K562 (cell line): Measurements from ENCODE around the gene SLC38A10. TPM values are rescaled to one million over a fixed set of nuclear protein-coding genes. Genes with fewer than 3 reads are reported as not detected.
A peak's percentile ranks its signal among the peaks of the same experiment; 100 is the strongest.

ENCODE experiments used
- ATAC-seq: fragments of 200-7000 bp; cut with Tn5 transposase; 3 replicates; pipeline ENCODE4 v1.9.1; 2020; ENCODE audit warnings: moderate library complexity
- BruUV-seq: library from RNA; stranded (reverse); fragments of 400-500 nt; replicated peaks from 2 replicates; lab custom pipeline; 2021; lab: Mats Ljungman, UMichigan
- CTCF ChIA-PET: fragments of 300-600 bp; formaldehyde crosslinking; extraction: SDS; loops from one replicate; lab custom pipeline; 2021; ENCODE audit warnings: low intra/inter-chr PET ratio; lab: Yijun Ruan, JAX
- POLR2A ChIA-PET: fragments of 300-600, 350-650 bp; sonication (Branson Sonifier 250); formaldehyde crosslinking; extraction: SDS; loops from one replicate; lab custom pipeline; 2021; ENCODE audit warnings: antibody characterized with exemption, inconsistent platforms; lab: Yijun Ruan, JAX
- DNase-seq, 4 experiments: peaks; one replicate each; pipeline versions ENCODE4 v3.0.0 to v3.0.0-alpha.2; 2011 to 2018; ENCODE audit warnings: low spot score in 3 of 4, mixed read lengths in 3 of 4; ENCODE audit errors: extremely low read depth in 1 of 4
- FAIRE-seq: peaks from 2 replicates; lab custom pipeline; 2011; peaks lifted over from hg19 to GRCh38; lab: Jason Lieb, UNC
- H2AFZ ChIP-seq: 2 replicates; pipeline ENCODE4 v1.6.0; 2011; ENCODE audit warnings: low read depth, low read length, control low read depth, inconsistent platforms
- H3K27ac ChIP-seq: fragments of 200-600 bp; 3 replicates; pipeline ENCODE4 v1.8.0; 2011; ENCODE audit warnings: low read depth, mild to moderate bottlenecking, control low read depth, inconsistent platforms, low read length, moderate library complexity, mixed read lengths; ENCODE audit errors: extremely low read depth
- H3K27me3 ChIP-seq, 2 experiments: fragments of 300-600 bp in 1 of 2; 2 replicates in 1 of 2; 3 replicates in 1 of 2; pipeline versions ENCODE4 v1.6.0 to v1.8.0; 2011; ENCODE audit warnings: inconsistent platforms in 2 of 2, low read length in 2 of 2, mild to moderate bottlenecking in 1 of 2, mixed read lengths in 1 of 2, moderate library complexity in 1 of 2; ENCODE audit not compliant: control insufficient read depth in 2 of 2, insufficient read depth in 2 of 2
- H3K36me3 ChIP-seq: fragments of 300-600 bp; 3 replicates; pipeline ENCODE4 v1.8.0; 2011; ENCODE audit warnings: mild to moderate bottlenecking, low read length, inconsistent platforms; ENCODE audit not compliant: control insufficient read depth, insufficient read depth
- H3K4me1 ChIP-seq, 2 experiments: fragments of 200-600 bp in 1 of 2; replicated peaks in 1 of 2; 2 replicates in 1 of 2; 3 replicates in 1 of 2; pipeline versions ENCODE4 v1.5.1 to v1.8.0; 2011; ENCODE audit warnings: inconsistent platforms in 2 of 2, low read length in 2 of 2, mild to moderate bottlenecking in 1 of 2, mixed read lengths in 1 of 2, moderate library complexity in 1 of 2; ENCODE audit not compliant: control insufficient read depth in 2 of 2, insufficient read depth in 2 of 2
- H3K4me2 ChIP-seq: 2 replicates; pipeline ENCODE4 v1.6.1; 2011; ENCODE audit warnings: low read length, control low read depth, inconsistent platforms, mixed read lengths; ENCODE audit not compliant: insufficient read depth
- H3K4me3 ChIP-seq: fragments of 200-600 bp; sonication (generic), shearing (Covaris generic); 2 replicates; pipeline ENCODE4 v1.5.1; 2016; ENCODE audit warnings: control low read depth, inconsistent platforms
- H3K79me2 ChIP-seq: fragments of 200-600 bp; 3 replicates; pipeline ENCODE4 v1.8.0; 2011; ENCODE audit warnings: low read length, inconsistent platforms; ENCODE audit not compliant: control insufficient read depth, insufficient read depth
- H3K9ac ChIP-seq, 2 experiments: 2 replicates each; pipeline versions ENCODE4 v1.6.0 to v1.6.1; 2011; ENCODE audit warnings: low read depth in 2 of 2, low read length in 2 of 2, control low read depth in 1 of 2, inconsistent platforms in 1 of 2, mild to moderate bottlenecking in 1 of 2, mixed read lengths in 1 of 2; ENCODE audit not compliant: insufficient read depth in 1 of 2
- H3K9me1 ChIP-seq: one replicate; pipeline ENCODE4 v1.6.0; 2011; ENCODE audit warnings: inconsistent platforms, mild to moderate bottlenecking, low read length, moderate library complexity; ENCODE audit not compliant: control insufficient read depth, insufficient read depth
- H3K9me3 ChIP-seq: replicated peaks from 2 replicates; pipeline ENCODE4 v1.5.1; 2011; ENCODE audit warnings: low read depth, low read length, inconsistent platforms; ENCODE audit not compliant: control insufficient read depth, insufficient read depth
- H4K20me1 ChIP-seq: replicated peaks from 2 replicates; pipeline ENCODE4 v1.6.1; 2011; ENCODE audit warnings: low read length, inconsistent platforms, mixed read lengths; ENCODE audit not compliant: control insufficient read depth, insufficient read depth
- CHD2 ChIP-seq: IDR thresholded peaks from 2 replicates; pipeline ENCODE4 v1.6.1; 2011; ENCODE audit warnings: low read depth, low read length
- MAX ChIP-seq: sonication (generic); formaldehyde crosslinking; IDR thresholded peaks from 2 replicates; pipeline ENCODE4 v1.9.0; 2022; ENCODE audit warnings: mild to moderate bottlenecking, missing genetic modification reagents
- NR4A1 ChIP-seq, 2 experiments: fragments of 250-450 bp in 1 of 2; fragments of 450-650 bp in 1 of 2; sonication (Bioruptor Pico) in 1 of 2; IDR thresholded peaks; 2 replicates each; pipeline versions ENCODE4 v1.4.0 to v1.6.1; 2016 to 2020; ENCODE audit warnings: mild to moderate bottlenecking in 2 of 2, missing compliant biosample characterization in 1 of 2, missing genetic modification characterization in 1 of 2, moderate library complexity in 1 of 2
- PTRF ChIP-seq: fragments of 450-650 bp; IDR thresholded peaks from 2 replicates; pipeline ENCODE4 v1.6.1; 2016; ENCODE audit warnings: mild to moderate bottlenecking, missing genetic modification characterization, missing compliant biosample characterization
- RBFOX2 ChIP-seq: fragments of 200-400 bp; formaldehyde crosslinking; IDR thresholded peaks from 2 replicates; pipeline ENCODE4 v1.6.1; 2017; ENCODE audit warnings: low read depth, mild to moderate bottlenecking, low read length, moderate library complexity
- SMAD4 ChIP-seq: fragments of 250-450 bp; sonication (Bioruptor Pico); conservative IDR thresholded peaks from 2 replicates; pipeline ENCODE4 v1.8.0; 2021; ENCODE audit warnings: inconsistent platforms, mild to moderate bottlenecking, moderate library complexity
- TAF9B ChIP-seq: fragments of 450-650 bp; IDR thresholded peaks from 2 replicates; pipeline ENCODE4 v1.6.1; 2018; ENCODE audit warnings: mild to moderate bottlenecking; ENCODE audit not compliant: partially characterized antibody
- TFAP4 ChIP-seq: sonication (generic); formaldehyde crosslinking; IDR thresholded peaks from 2 replicates; pipeline ENCODE4 v1.8.0; 2022; ENCODE audit warnings: missing genetic modification reagents, mild to moderate bottlenecking, moderate library complexity, borderline replicate concordance
- ZNF717 ChIP-seq: fragments of 250-450 bp; sonication (Bioruptor Pico); IDR thresholded peaks from 2 replicates; pipeline ENCODE4 v1.5.0; 2021
- ZNF764 ChIP-seq: fragments of 250-450 bp; sonication (Bioruptor Pico); IDR thresholded peaks from 2 replicates; pipeline ENCODE4 v1.4.0; 2020; ENCODE audit warnings: low read depth, mild to moderate bottlenecking, moderate library complexity
- WGBS: fragments of 100-300 bp; shearing (Covaris generic); methylation state at CpG from one replicate; pipeline ENCODE4 v1.1.6; 2016; ENCODE audit warnings: low coverage, mixed read lengths; ENCODE audit not compliant: insufficient coverage; ENCODE audit errors: missing lambda C conversion rate; 5-methylcytosine and 5-hydroxymethylcytosine counted together
- in situ Hi-C: fragments of 300-500 bp; cut with MboI; formaldehyde crosslinking; loops from 4 replicates; pipeline ENCODE4 v1.15.0; 2018; ENCODE audit warnings: inconsistent platforms, mixed read lengths
- intact Hi-C: fragments of 100-400 bp; cut with micrococcal nuclease; formaldehyde crosslinking; loops from 2 replicates; pipeline ENCODE4 v1.14.2; 2022
- polyA plus RNA-seq, 8 experiments: library from polyadenylated mRNA; depleted of rRNA in 4 of 8; stranded (reverse) in 5 of 8; unstranded in 3 of 8; fragments of >200 nt; fragmentation: Nextera tagmentation in 2 of 8; fragmentation: Illumina TruSeq in 1 of 8; extraction: Ambion mirVana in 2 of 8; extraction: Trizol in 1 of 8; gene quantifications; 2 replicates each; pipeline versions ENCODE4 v1.2.1 to v1.2.3, GENCODE V29; 2011 to 2014; ENCODE audit warnings: inconsistent platforms in 1 of 8, missing spikeins in 1 of 8
- total RNA-seq, 7 experiments: library from RNA; depleted of rRNA in 6 of 7; stranded (reverse); fragments of >200 nt in 6 of 7; fragmentation: Illumina TruSeq in 2 of 7; extraction: Trizol in 2 of 7; gene quantifications; 2 replicates each; pipeline versions ENCODE4 v1.2.1 to v1.2.3, GENCODE V29; 2011 to 2021; ENCODE audit warnings: low replicate concordance in 1 of 7
- TF ChIP-seq, protein P1 (sequence below): fragments of 250-450 bp; sonication (Bioruptor Pico); IDR thresholded peaks from 2 replicates; pipeline ENCODE4 v1.5.1; 2021; ENCODE audit warnings: mild to moderate bottlenecking
- TF ChIP-seq, protein P2 (sequence below), 2 experiments: IDR thresholded peaks; 2 replicates each; pipeline ENCODE4 v1.6.1; 2011; ENCODE audit warnings: borderline replicate concordance in 1 of 2, control low read depth in 1 of 2, low read depth in 1 of 2, low read length in 1 of 2, mild to moderate bottlenecking in 1 of 2, mixed read lengths in 1 of 2, moderate library complexity in 1 of 2; ENCODE audit not compliant: insufficient read depth in 1 of 2, insufficient read length in 1 of 2, poor library complexity in 1 of 2, severe bottlenecking in 1 of 2; ENCODE audit errors: extremely low read depth in 1 of 2

The SLC38A10 gene
- total and polyA plus RNA-seq, 9 of the 15 experiments (the other 6 are each of a cell fraction or from before 2014, with no cell fraction given), result 0.45 to 54.2 (median 13.8) TPM

DNA sequence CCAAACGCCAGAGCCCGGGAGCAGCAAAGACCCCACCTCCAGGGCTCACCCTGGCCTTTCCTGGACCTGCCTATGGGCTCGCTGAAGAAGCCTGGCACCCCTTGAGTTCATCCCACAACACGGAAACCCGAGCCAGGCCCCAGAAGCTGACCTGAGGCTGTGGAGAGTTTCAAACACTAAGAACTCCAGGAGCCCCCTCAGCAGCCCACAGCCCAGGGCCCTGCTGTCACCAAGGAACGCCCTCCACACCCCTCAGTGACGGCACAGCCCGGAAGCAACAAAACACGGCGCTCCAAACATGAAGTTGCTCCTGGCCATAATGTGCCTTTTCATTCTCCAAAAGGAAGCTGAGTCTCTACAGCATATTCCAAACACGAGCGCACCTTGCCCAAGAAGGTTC, 9.2 kb downstream of the SLC38A10 start (continued):
- TF ChIP-seq PTRF, result no peak
- no peak for TF ChIP-seq CHD2
- no peak for TF ChIP-seq ZNF764 (CRISPR knock-in tag)

GRCh38 chr17:81285179-81285878, 9.8 kb downstream of the SLC38A10 start:
- CTCF ChIA-PET, result no interaction called here
- WGBS, result 12% methylated on average over 36 of the region's 37 CpGs
- TF ChIP-seq ZNF717 (no peak), TFAP4 (CRISPR knock-in tag) (peak; percentile 86), TAF9B (peak; percentile 66), NR4A1 (CRISPR knock-in tag; IDR thresholded peaks at IDR 0.05) (0 out of 2 replicates have a peak, but pooled peaks have one; percentile 47), NR4A1 (tag; IDR thresholded peaks at IDR 0.05) (0 out of 2 replicates have a peak, but pooled peaks have one; percentile 48), MAX (CRISPR knock-in tag) (peak; percentile 88), RBFOX2 (peak; percentile 82), SMAD4 (CRISPR knock-in tag) (peak; percentile 65)
- TF ChIP-seq, protein P1, sequence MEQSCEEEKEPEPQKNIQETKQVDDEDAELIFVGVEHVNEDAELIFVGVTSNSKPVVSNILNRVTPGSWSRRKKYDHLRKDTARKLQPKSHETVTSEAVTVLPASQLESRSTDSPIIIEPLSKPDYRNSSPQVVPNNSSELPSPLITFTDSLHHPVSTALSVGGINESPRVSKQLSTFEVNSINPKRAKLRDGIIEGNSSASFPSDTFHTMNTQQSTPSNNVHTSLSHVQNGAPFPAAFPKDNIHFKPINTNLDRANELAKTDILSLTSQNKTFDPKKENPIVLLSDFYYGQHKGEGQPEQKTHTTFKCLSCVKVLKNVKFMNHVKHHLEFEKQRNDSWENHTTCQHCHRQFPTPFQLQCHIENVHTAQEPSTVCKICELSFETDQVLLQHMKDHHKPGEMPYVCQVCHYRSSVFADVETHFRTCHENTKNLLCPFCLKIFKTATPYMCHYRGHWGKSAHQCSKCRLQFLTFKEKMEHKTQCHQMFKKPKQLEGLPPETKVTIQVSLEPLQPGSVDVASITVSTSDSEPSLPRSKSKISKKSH (CRISPR knock-in tag), result no peak
- TF ChIP-seq, protein P2, sequence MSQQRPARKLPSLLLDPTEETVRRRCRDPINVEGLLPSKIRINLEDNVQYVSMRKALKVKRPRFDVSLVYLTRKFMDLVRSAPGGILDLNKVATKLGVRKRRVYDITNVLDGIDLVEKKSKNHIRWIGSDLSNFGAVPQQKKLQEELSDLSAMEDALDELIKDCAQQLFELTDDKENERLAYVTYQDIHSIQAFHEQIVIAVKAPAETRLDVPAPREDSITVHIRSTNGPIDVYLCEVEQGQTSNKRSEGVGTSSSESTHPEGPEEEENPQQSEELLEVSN (IDR thresholded peaks at IDR 0.05; ENCODE audit: borderline replicate concordance in 1 of 2, extremely low read depth in 1 of 2, insufficient read depth in 1 of 2, insufficient read length in 1 of 2, low read depth in 1 of 2, low read length in 1 of 2, poor library complexity in 1 of 2, severe bottlenecking in 1 of 2), result peak; percentile 66 to 69

More at GRCh38 chr17:81285179-81285878, 9.8 kb downstream of the SLC38A10 start:
- intact Hi-C loops, result no loop called here
- Histone ChIP-seq H3K4me2 (peak overlapping the region; percentile 81), H2AFZ (peak overlapping the region; percentile 94), H4K20me1 (no peaks in the 10 kb centered on the region), H3K4me1 (peaks cover 17 to 54% of the 10 kb centered on the region in 2 experiments), H3K36me3 (peaks cover 62% of the 10 kb centered on the region; the same call in 2 of the 3 replicates), H3K4me3 (peak overlapping the region; percentile 22; the same call in 1 of the 2 replicates), H3K9ac (peak overlapping the region; percentile 65 to 89), H3K9me3 (no peaks in the 10 kb centered on the region), H3K27me3 (no peaks in the 10 kb centered on the region), H3K9me1 (no peaks in the 10 kb centered on the region), H3K27ac (peak overlapping the region; percentile 84), H3K79me2 (peaks cover 40% of the 10 kb centered on the region)
- in situ Hi-C loops, result no loop called here
- DNase-seq (peak; percentile 78 to 84 (median 80)), ATAC-seq (peak; percentile 90), FAIRE-seq (peak; percentile 86)
- BruUV-seq, result TSS peak; percentile 54
- POLR2A ChIA-PET, result interaction anchor here (0.6 to 2.2 kb wide), 9 partner anchors 10 to 227 kb away, joined by 3 to 8 read pairs (median 3); partner anchors contain the start of genes ACTG1 and SLC38A10
